Esophagus muscularis mucosa (tissue), 4 donors: ENCODE results near the gene ZFAND2B. TPM values are rescaled to one million over a fixed set of nuclear protein-coding genes. Genes with fewer than 3 reads are reported as not detected.

Experiments
- DNase-seq: peaks from one replicate; pipeline ENCODE4 v3.0.0-alpha.2; 2017; ENCODE audit errors: extremely low spot score
- H3K27ac ChIP-seq, 4 donors: fragments of 200-600 bp; sonication (generic); replicated peaks in 1 of 4; 1 replicate in 3 of 4; 2 replicates in 1 of 4; pipeline ENCODE4 v1.5.1; 2016 to 2019; ENCODE audit warnings: mild to moderate bottlenecking in 1 of 4
- H3K27me3 ChIP-seq, 4 donors: fragments of 200-600 bp; sonication (generic); one replicate each; pipeline versions ENCODE4 v1.5.1 to v1.6.0; 2016 to 2019
- H3K36me3 ChIP-seq, 4 donors: fragments of 200-600 bp; sonication (generic); one replicate each; pipeline ENCODE4 v1.5.1; 2016 to 2019
- H3K4me1 ChIP-seq, 4 donors: fragments of 200-600 bp; sonication (generic); one replicate each; pipeline ENCODE4 v1.5.1; 2016 to 2019
- H3K4me3 ChIP-seq, 4 donors: fragments of 200-600 bp; sonication (generic); 1 replicate in 2 of 4; 2 replicates in 2 of 4; pipeline ENCODE4 v1.5.1; 2016 to 2019; ENCODE audit warnings: mild to moderate bottlenecking in 4 of 4, moderate library complexity in 1 of 4
- H3K9me3 ChIP-seq, 4 donors: fragments of 200-600 bp; sonication (generic); 1 replicate in 3 of 4; 2 replicates in 1 of 4; pipeline ENCODE4 v1.5.1; 2016 to 2019
- CTCF ChIP-seq, 3 experiments: fragments of 200-600 bp in 2 of 3; fragments of 450-650 bp in 1 of 3; sonication (generic) in 2 of 3; IDR thresholded peaks; one replicate each; pipeline ENCODE4 v1.5.1; 2017 to 2019; ENCODE audit warnings: antibody characterized with exemption in 3 of 3, mild to moderate bottlenecking in 2 of 3, moderate library complexity in 1 of 3
- EP300 ChIP-seq: sonication (generic); formaldehyde crosslinking; IDR thresholded peaks from one replicate; pipeline ENCODE4 v1.6.1; 2017; ENCODE audit warnings: antibody characterized with exemption
- POLR2A ChIP-seq: fragments of 450-650 bp; IDR thresholded peaks from one replicate; pipeline ENCODE4 v1.6.1; 2017; ENCODE audit warnings: antibody characterized with exemption, moderate library complexity, mild to moderate bottlenecking, low read depth
- POLR2AphosphoS5 ChIP-seq, 2 donors: sonication (generic); formaldehyde crosslinking; IDR thresholded peaks; one replicate each; pipeline ENCODE4 v1.6.1; 2017; ENCODE audit warnings: antibody characterized with exemption in 2 of 2
- WGBS: methylation state at CpG from one replicate; pipeline ENCODE4 v1.1.5; 2018; 5-methylcytosine and 5-hydroxymethylcytosine counted together
- intact Hi-C: fragments of 100-400 bp; cut with DNase I; formaldehyde crosslinking; loops from one replicate; pipeline ENCODE4 v1.15.1; 2023
- total RNA-seq, 4 donors: library from RNA; depleted of rRNA; stranded (reverse); fragments of >200 nt; gene quantifications; one replicate each; pipeline versions ENCODE4 v1.1.0 to v1.2.1, GENCODE V29; 2016

Gene ZFAND2B
- total RNA-seq, 4 donors from 2014 or later, result 27.0 to 50.1 (median 36.9) TPM

GRCh38 chr2:219177552-219178376 is 28.8 kb upstream of the ZFAND2B start, which contains the start of gene RETREG2:
Gene RETREG2, plus strand, starts transcription at chr2:219178275. Its CDS starts 78 bp downstream, at chr2:219178353.
- peaks cover 48 to 61% (median 60%) of the 10 kb centered on the region in 4 donors for H3K36me3 ChIP-seq
- H3K27ac ChIP-seq, result peak within 1 kb of the TSS; percentile 95 to 100 (median 96)
- intact Hi-C loops, result loop anchor here (2.0 to 10.0 kb wide), 2 partner anchors 29 to 207 kb away; partner anchors contain the start of genes DNPEP and ZFAND2B
- DNase-seq, result peak; percentile 99
- no peaks in the 10 kb centered on the region for H3K27me3 ChIP-seq
- H3K9me3 ChIP-seq, result no peaks in the 10 kb centered on the region
- H3K4me1 ChIP-seq, result peaks cover 25 to 59% (median 41%) of the 10 kb centered on the region in 4 donors
- peak; percentile 89 to 99 for TF ChIP-seq POLR2AphosphoS5 (IDR thresholded peaks at IDR 0.05)
- peak; percentile 98 for TF ChIP-seq POLR2A
- TF ChIP-seq CTCF (IDR thresholded peaks at IDR 0.05), result peak; percentile 49 to 64 (median 58)
- TF ChIP-seq EP300, result no peak
- WGBS, result under 1% methylated on average over 12 of the region's 67 CpGs
- H3K4me3 ChIP-seq, result peak within 1 kb of the TSS; percentile 95 to 100 (median 96)

- Histone ChIP-seq H3K4me3 (peak overlapping the region; percentile 95 to 100 (median 96)), H3K27me3 (no peaks in the 10 kb centered on the region), H3K4me1 (peaks cover 25 to 55% (median 38%) of the 10 kb centered on the region in 4 donors), H3K27ac (peak overlapping the region; percentile 95 to 100 (median 96)), H3K36me3 (peaks cover 48 to 61% (median 60%) of the 10 kb centered on the region in 4 donors), H3K9me3 (no peaks in the 10 kb centered on the region)
- TF ChIP-seq POLR2A, result no peak
- TF ChIP-seq EP300, result no peak
- TF ChIP-seq CTCF (IDR thresholded peaks at IDR 0.05), result no peak
- no peak for TF ChIP-seq POLR2AphosphoS5 (IDR thresholded peaks at IDR 0.05)
- WGBS, result 15% methylated on average over 13 of the region's 45 CpGs
- intact Hi-C loops, result loop anchor here (2.0 to 10.0 kb wide), 2 partner anchors 28 to 206 kb away; partner anchors contain the start of genes DNPEP and ZFAND2B
- DNase-seq, result peak; percentile 92
These were observed 28.0 kb upstream of the ZFAND2B start for GRCh38 chr2:219178377-219179175.

- Histone ChIP-seq H3K4me1 (peaks cover 22 to 42% (median 30%) of the 10 kb centered on the region in 4 donors), H3K27ac (no peak overlapping the region), H3K36me3 (peaks cover 49 to 60% (median 58%) of the 10 kb centered on the region in 4 donors), H3K9me3 (no peaks in the 10 kb centered on the region), H3K27me3 (no peaks in the 10 kb centered on the region), H3K4me3 (no peak overlapping the region)
- intact Hi-C loops, result loop anchor here (2.0 to 10.0 kb wide), 2 partner anchors 27 to 205 kb away; partner anchors contain the start of genes DNPEP and ZFAND2B
- TF ChIP-seq POLR2AphosphoS5 (IDR thresholded peaks at IDR 0.05) (no peak), CTCF (IDR thresholded peaks at IDR 0.05) (no peak), EP300 (no peak), POLR2A (no peak)
- WGBS, result 97% methylated on average over 8 of the region's 9 CpGs
- peak; percentile 37 for DNase-seq
These were observed 26.7 kb upstream of the ZFAND2B start for GRCh38 chr2:219179601-219180465.

GRCh38 chr2:219180961-219181360 is 25.6 kb upstream of the ZFAND2B start:
- H3K36me3 ChIP-seq, result peaks cover 49 to 62% (median 54%) of the 10 kb centered on the region in 4 donors
- intact Hi-C loops, result no loop called here
- H3K27ac ChIP-seq, result no peak overlapping the region
- DNase-seq, result peak; percentile 37
- H3K9me3 ChIP-seq, result no peaks in the 10 kb centered on the region
- H3K27me3 ChIP-seq, result no peaks in the 10 kb centered on the region
- TF ChIP-seq EP300 (no peak), POLR2A (no peak), CTCF (IDR thresholded peaks at IDR 0.05) (no peak), POLR2AphosphoS5 (IDR thresholded peaks at IDR 0.05) (no peak)
- H3K4me3 ChIP-seq, result no peak overlapping the region
- 91% methylated on average over 5 of the region's 5 CpGs for WGBS
- peaks cover 12 to 31% (median 19%) of the 10 kb centered on the region in 4 donors for H3K4me1 ChIP-seq
